Measurements from ENCODE around the gene RRM1. TPM values are rescaled to one million over a fixed set of nuclear protein-coding genes. Genes with fewer than 3 reads are reported as not detected.

The RRM1 gene
- total RNA-seq, 1 experiment from 2014 or later, result 88.8 TPM

DNA sequence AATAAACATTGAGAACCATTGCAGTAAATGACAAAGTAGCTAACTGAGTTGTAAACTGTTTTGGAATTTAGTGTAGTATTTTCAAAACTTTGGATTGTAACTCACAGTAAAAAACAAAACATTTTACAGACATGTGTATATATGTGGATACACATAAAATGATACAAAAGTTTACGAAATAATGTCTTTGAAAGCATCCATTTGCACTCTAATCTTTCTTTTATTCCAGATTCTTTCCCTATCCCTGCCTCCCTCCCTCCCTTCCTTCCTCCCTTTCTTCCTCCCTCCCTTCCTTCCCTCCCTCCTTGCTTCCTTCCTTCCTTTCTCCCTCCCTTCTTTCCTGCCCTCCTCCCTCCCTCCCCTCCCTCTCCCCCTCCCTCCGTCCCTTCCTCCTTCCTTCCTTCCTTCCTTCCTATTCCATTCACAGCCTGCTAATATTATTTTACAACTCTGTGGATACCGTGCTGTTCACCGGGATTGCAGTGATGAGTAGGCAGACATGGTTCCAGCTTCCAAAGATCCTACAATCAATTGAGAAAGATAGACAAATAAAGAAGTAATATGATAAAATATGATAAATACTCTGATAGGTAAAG is 3.5 kb downstream of the RRM1 start:
- Mint-ChIP-seq H3K36me3 (peaks cover 17% of the 10 kb centered on the region), H3K9me3 (no peaks in the 10 kb centered on the region), H3K27me3 (ENCODE audit: low read depth) (no peaks in the 10 kb centered on the region), H3K4me3 (no peak overlapping the region), H3K27ac (no peak overlapping the region), H3K4me1 (peaks cover 25% of the 10 kb centered on the region)
- ATAC-seq (no peak), DNase-seq (ENCODE audit: low spot score) (no peak)
- CTCF ChIA-PET, result interaction anchor here (0.7 kb wide), 1 partner anchor 25 kb away, joined by 3 read pairs; no protein-coding TSS in a partner anchor
- no peak for TF ChIP-seq IRF2 (CRISPR knock-in tag; IDR thresholded peaks at IDR 0.05; ENCODE audit: borderline replicate concordance, low read depth)
- no peak for TF ChIP-seq EMX1 (CRISPR knock-in tag; IDR thresholded peaks at IDR 0.05)
- TF ChIP-seq, protein P1, sequence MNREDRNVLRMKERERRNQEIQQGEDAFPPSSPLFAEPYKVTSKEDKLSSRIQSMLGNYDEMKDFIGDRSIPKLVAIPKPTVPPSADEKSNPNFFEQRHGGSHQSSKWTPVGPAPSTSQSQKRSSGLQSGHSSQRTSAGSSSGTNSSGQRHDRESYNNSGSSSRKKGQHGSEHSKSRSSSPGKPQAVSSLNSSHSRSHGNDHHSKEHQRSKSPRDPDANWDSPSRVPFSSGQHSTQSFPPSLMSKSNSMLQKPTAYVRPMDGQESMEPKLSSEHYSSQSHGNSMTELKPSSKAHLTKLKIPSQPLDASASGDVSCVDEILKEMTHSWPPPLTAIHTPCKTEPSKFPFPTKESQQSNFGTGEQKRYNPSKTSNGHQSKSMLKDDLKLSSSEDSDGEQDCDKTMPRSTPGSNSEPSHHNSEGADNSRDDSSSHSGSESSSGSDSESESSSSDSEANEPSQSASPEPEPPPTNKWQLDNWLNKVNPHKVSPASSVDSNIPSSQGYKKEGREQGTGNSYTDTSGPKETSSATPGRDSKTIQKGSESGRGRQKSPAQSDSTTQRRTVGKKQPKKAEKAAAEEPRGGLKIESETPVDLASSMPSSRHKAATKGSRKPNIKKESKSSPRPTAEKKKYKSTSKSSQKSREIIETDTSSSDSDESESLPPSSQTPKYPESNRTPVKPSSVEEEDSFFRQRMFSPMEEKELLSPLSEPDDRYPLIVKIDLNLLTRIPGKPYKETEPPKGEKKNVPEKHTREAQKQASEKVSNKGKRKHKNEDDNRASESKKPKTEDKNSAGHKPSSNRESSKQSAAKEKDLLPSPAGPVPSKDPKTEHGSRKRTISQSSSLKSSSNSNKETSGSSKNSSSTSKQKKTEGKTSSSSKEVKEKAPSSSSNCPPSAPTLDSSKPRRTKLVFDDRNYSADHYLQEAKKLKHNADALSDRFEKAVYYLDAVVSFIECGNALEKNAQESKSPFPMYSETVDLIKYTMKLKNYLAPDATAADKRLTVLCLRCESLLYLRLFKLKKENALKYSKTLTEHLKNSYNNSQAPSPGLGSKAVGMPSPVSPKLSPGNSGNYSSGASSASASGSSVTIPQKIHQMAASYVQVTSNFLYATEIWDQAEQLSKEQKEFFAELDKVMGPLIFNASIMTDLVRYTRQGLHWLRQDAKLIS (CRISPR knock-in tag; IDR thresholded peaks at IDR 0.05; ENCODE audit: borderline replicate concordance), result no peak
- TF ChIP-seq TP53 (CRISPR knock-in tag; IDR thresholded peaks at IDR 0.05), result no peak
- TF ChIP-seq, protein P2, sequence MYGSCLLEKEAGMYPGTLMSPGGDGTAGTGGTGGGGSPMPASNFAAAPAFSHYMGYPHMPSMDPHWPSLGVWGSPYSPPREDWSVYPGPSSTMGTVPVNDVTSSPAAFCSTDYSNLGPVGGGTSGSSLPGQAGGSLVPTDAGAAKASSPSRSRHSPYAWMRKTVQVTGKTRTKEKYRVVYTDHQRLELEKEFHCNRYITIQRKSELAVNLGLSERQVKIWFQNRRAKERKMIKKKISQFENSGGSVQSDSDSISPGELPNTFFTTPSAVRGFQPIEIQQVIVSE (CRISPR knock-in tag; IDR thresholded peaks at IDR 0.05; ENCODE audit: borderline replicate concordance), result no peak
- TF ChIP-seq FOXP4 (CRISPR knock-in tag; IDR thresholded peaks at IDR 0.05), result no peak
- TF ChIP-seq, protein P3, sequence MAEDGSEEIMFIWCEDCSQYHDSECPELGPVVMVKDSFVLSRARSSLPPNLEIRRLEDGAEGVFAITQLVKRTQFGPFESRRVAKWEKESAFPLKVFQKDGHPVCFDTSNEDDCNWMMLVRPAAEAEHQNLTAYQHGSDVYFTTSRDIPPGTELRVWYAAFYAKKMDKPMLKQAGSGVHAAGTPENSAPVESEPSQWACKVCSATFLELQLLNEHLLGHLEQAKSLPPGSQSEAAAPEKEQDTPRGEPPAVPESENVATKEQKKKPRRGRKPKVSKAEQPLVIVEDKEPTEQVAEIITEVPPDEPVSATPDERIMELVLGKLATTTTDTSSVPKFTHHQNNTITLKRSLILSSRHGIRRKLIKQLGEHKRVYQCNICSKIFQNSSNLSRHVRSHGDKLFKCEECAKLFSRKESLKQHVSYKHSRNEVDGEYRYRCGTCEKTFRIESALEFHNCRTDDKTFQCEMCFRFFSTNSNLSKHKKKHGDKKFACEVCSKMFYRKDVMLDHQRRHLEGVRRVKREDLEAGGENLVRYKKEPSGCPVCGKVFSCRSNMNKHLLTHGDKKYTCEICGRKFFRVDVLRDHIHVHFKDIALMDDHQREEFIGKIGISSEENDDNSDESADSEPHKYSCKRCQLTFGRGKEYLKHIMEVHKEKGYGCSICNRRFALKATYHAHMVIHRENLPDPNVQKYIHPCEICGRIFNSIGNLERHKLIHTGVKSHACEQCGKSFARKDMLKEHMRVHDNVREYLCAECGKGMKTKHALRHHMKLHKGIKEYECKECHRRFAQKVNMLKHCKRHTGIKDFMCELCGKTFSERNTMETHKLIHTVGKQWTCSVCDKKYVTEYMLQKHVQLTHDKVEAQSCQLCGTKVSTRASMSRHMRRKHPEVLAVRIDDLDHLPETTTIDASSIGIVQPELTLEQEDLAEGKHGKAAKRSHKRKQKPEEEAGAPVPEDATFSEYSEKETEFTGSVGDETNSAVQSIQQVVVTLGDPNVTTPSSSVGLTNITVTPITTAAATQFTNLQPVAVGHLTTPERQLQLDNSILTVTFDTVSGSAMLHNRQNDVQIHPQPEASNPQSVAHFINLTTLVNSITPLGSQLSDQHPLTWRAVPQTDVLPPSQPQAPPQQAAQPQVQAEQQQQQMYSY (CRISPR knock-in tag; IDR thresholded peaks at IDR 0.05), result no peak
- TF ChIP-seq NFATC4 (CRISPR knock-in tag; IDR thresholded peaks at IDR 0.05), result no peak
- TF ChIP-seq, protein P4, sequence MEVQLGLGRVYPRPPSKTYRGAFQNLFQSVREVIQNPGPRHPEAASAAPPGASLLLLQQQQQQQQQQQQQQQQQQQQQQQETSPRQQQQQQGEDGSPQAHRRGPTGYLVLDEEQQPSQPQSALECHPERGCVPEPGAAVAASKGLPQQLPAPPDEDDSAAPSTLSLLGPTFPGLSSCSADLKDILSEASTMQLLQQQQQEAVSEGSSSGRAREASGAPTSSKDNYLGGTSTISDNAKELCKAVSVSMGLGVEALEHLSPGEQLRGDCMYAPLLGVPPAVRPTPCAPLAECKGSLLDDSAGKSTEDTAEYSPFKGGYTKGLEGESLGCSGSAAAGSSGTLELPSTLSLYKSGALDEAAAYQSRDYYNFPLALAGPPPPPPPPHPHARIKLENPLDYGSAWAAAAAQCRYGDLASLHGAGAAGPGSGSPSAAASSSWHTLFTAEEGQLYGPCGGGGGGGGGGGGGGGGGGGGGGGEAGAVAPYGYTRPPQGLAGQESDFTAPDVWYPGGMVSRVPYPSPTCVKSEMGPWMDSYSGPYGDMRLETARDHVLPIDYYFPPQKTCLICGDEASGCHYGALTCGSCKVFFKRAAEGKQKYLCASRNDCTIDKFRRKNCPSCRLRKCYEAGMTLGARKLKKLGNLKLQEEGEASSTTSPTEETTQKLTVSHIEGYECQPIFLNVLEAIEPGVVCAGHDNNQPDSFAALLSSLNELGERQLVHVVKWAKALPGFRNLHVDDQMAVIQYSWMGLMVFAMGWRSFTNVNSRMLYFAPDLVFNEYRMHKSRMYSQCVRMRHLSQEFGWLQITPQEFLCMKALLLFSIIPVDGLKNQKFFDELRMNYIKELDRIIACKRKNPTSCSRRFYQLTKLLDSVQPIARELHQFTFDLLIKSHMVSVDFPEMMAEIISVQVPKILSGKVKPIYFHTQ (CRISPR knock-in tag; IDR thresholded peaks at IDR 0.05), result no peak
- no peak for TF ChIP-seq ZNF121 (CRISPR knock-in tag; IDR thresholded peaks at IDR 0.05)
- TF ChIP-seq ZNF671 (CRISPR knock-in tag; IDR thresholded peaks at IDR 0.05), result no peak
- no peak for TF ChIP-seq RELA (CRISPR knock-in tag; IDR thresholded peaks at IDR 0.05; ENCODE audit: borderline replicate concordance)
- no peak for TF ChIP-seq NR3C1 (CRISPR knock-in tag; conservative IDR thresholded peaks at IDR 0.05; ENCODE audit: low read depth)
- no peak for TF ChIP-seq ZSCAN18 (CRISPR knock-in tag; IDR thresholded peaks at IDR 0.05)
- no peak for TF ChIP-seq ZBTB43 (CRISPR knock-in tag; IDR thresholded peaks at IDR 0.05)
- TF ChIP-seq HMGA2 (CRISPR knock-in tag; IDR thresholded peaks at IDR 0.05), result no peak
- POLR2A ChIA-PET, result no interaction called here

Measured in WTC11 (cell line).